GM10266 (cell line): ENCODE results near the gene PLEKHS1.

Experiments used
- DNase-seq: peaks from one replicate; pipeline ENCODE4 v3.0.0; 2012; ENCODE audit errors: extremely low spot score
- TF ChIP-seq, protein P1 (sequence below): IDR thresholded peaks from 2 replicates; pipeline ENCODE4 v1.5.1; 2012; ENCODE audit warnings: mild to moderate bottlenecking, low read depth; ENCODE audit not compliant: control insufficient read depth, insufficient read depth; ENCODE audit errors: missing control alignments

The PLEKHS1 gene

DNA sequence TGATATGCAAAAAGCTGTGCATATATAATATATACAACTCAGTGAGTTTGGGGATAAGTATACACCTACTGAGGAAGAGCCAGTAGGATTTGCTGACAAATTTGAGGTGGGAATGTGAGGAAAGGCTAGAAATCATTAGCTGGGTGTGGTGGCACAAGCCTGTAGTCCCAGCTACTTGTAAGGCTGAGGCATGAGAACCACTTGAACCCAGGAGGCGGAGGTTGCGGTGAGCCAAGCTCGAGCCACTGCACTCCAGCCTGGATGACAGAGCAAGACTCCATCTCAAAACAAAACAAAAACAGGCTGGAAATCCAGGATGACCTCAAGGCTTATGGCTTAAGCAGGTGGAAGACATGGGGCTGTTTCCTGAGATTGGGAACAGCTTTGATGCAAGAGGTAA lies 10.6 kb upstream of the PLEKHS1 start:
- TF ChIP-seq, protein P1, sequence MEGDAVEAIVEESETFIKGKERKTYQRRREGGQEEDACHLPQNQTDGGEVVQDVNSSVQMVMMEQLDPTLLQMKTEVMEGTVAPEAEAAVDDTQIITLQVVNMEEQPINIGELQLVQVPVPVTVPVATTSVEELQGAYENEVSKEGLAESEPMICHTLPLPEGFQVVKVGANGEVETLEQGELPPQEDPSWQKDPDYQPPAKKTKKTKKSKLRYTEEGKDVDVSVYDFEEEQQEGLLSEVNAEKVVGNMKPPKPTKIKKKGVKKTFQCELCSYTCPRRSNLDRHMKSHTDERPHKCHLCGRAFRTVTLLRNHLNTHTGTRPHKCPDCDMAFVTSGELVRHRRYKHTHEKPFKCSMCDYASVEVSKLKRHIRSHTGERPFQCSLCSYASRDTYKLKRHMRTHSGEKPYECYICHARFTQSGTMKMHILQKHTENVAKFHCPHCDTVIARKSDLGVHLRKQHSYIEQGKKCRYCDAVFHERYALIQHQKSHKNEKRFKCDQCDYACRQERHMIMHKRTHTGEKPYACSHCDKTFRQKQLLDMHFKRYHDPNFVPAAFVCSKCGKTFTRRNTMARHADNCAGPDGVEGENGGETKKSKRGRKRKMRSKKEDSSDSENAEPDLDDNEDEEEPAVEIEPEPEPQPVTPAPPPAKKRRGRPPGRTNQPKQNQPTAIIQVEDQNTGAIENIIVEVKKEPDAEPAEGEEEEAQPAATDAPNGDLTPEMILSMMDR, result no peak
- no peak for DNase-seq

DNA sequence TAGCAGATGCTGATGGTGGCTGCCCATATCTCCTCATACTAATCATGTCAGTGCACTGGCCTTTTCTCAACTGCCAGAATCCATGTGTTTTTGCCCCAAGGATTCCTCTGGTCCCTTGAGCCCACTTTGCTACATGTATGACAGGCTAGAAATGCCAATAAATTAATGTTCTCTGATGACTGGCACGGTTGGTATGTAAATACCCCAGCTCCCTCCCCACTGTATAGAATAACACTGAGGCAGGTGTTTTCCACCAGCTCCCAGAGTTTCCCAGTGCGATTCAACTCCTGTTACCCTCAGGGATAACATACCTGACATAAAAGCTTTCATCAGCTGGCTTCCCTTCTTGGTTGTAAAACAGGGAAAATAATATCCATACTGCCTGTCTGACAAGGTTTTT lies 9.0 kb upstream of the PLEKHS1 start:
- TF ChIP-seq, protein P1, result no peak
- no peak for DNase-seq

DNA sequence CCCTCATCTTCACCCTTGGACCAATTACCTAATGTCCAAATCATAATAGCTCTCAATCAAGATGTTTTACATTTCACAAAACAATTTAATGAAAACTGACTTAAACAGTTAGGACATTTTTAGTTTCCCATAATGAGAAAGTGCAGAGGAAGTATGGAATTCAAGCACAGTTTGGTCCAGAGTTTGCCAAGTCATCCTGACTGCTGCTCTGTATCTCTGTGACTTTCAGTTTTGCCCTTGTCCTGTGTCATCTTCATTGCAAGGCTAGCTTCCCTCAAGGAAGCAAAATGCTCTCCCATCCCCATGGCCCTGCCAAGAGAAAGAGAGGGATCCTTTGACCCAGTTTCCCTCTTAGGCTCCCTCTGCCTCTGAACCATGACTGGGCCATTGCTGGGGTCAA lies 7.9 kb upstream of the PLEKHS1 start:
- TF ChIP-seq, protein P1, result no peak
- no peak for DNase-seq

DNA sequence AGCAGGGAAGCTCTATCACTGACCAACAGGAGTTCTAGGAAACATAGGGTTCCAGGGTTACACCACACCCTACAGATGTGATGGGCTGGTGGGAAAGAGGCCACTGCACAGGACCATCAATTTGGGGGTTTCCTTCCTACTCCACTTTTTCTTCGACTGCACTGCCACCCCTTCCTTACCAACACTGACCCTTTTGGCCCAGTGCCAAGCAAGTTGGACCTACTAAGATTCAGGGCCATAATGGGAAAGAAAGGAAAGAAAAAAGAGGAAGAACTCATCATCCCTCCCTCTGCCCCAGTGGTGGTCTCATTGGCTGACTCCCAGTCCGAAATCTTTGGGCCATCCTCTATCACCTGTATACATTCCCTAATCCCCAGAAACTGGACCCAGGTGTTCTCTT lies 6.1 kb upstream of the PLEKHS1 start:
- TF ChIP-seq, protein P1, result no peak
- DNase-seq, result no peak

DNA sequence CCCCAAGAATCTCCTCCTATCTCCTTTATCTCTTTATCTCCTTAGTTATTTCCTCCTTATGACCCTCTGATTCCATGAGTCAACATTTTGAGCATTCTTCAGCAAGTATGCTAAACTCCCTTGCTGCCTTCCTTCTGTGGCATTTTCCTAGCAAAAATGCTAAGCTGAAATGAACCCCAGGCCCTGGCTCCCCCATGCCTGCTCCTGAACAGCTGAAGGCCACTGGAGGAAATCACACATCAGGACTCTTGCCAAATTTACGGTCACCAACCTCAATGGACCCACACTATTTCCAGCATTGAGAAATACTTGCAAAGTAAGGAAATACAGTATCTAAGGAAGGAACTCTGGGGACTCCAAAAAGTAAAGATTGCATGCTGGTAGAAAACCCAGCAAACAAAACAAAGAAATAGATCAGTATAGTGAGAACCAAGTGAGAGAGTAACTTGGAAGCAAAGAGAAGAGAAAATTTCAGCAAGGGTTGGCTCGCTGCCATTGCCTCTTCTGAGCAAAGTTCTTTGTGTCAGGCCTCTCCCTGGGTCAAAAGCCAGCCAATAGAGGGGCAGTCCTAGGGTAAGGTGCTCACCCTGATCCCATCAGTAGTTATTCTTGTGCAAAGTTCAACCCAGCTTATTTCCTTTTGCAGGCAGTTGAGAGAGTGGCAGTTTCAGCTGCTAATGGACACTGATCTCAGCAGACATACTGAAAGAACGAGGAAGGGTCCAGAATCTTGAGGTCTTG lies 5.1 kb upstream of the PLEKHS1 start:
- no peak for DNase-seq
- TF ChIP-seq, protein P1, result no peak

DNA sequence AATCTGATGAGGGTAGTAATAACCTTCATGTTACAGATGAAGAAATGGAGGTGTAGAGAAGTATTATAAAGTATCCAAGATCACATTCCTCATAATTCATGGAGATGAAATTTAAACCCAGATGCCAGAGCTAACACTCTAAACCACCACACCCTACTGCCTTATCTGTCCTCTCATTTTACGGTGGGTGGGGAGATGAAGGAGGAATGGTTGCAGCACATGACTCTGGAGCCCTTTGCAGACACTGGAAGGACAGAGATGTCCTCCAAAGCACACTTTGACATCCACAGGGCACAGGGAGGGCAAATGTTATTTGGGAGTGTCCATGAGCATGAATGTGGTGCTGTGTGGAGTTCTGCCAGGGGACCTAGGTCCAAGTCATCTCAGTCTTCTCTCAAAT lies 1.1 kb downstream of the PLEKHS1 start:
- TF ChIP-seq, protein P1, result no peak
- DNase-seq, result no peak

DNA sequence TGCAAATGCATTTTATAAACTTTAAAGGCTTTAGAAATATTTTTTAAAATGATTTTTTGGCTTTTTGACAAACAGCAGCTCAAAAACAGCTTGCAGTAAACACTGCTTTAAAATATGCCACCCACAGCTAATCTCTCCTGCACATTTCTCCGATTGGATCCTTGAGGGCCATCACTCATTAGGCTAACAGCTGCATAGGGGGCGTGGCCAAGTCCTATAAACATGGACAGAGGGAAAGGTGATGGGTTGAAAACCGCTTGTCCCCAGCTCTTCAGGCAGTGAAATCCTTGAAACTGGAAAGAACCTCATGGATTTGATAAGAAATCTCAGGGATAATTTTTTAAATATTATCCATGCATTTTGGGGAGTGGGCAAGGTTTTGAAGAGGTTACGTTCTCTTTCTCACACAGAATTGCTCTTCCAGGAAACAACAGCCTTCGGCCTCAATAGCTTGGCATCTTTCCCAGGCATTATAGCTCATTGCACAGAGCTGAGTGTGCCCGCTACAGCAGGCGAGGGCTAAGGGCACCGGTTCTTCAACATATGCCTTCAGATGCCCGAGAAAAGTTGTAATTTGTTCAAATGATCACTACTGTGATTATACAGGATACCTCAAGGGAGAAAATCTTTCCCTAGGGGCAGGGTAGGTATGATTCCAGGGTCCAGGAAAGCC lies 1.7 kb downstream of the PLEKHS1 start:
- no peak for DNase-seq

More for the DNA sequence above, 1.7 kb downstream of the PLEKHS1 start:
- TF ChIP-seq, protein P1, result no peak
